ENCODE measurements around the gene FOXP4.

FOXP4 gene

DNA sequence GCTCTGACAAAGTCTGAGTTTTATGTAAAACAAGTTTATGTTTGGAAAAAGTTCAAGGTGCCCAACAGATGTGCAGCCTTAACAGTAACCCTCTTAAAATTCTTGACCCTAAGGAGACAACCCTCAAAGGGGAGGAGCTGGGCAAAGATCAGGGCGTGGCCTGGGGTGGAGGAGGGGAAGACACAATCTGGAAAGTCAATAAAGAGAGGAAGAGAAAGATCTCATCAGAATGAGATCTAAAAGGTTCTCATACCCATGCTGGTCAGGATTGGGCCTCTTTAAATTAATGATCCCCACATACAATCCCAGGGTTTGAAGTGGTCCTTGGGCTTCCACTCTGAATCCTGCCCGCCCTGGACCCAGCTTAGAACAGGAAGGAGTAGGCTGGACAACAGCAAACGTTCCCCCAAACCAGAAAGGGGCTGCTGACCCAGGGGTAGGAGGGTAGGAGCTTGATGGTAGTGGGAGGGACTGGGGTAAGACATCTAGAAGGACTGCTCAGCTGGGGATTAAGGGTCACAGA lies 33.0 kb downstream of the FOXP4 start:
- DNase-seq: no peak
- peaks cover 6 to 70% (median 43%) of the 10 kb centered on the region in 4 donors for H3K4me1 ChIP-seq

GRCh38 chr6:41580690-41581089 lies 34.5 kb downstream of the FOXP4 start:
- Histone ChIP-seq H3K27me3 (no peaks in the 10 kb centered on the region), H3K36me3 (peaks cover 0 to 31% (median 9%) of the 10 kb centered on the region in 3 donors), H3K9me3 (no peaks in the 10 kb centered on the region), H3K4me1 (peaks cover 6 to 76% (median 39%) of the 10 kb centered on the region in 4 donors), H3K4me3 (no peak overlapping the region), H3K27ac (peak overlapping the region; percentile 14 to 35)
- intact Hi-C loops (cut with DNase I; ENCODE audit: low total_unique reads): no loop called here
- no peak for DNase-seq
- TF ChIP-seq, protein P1, sequence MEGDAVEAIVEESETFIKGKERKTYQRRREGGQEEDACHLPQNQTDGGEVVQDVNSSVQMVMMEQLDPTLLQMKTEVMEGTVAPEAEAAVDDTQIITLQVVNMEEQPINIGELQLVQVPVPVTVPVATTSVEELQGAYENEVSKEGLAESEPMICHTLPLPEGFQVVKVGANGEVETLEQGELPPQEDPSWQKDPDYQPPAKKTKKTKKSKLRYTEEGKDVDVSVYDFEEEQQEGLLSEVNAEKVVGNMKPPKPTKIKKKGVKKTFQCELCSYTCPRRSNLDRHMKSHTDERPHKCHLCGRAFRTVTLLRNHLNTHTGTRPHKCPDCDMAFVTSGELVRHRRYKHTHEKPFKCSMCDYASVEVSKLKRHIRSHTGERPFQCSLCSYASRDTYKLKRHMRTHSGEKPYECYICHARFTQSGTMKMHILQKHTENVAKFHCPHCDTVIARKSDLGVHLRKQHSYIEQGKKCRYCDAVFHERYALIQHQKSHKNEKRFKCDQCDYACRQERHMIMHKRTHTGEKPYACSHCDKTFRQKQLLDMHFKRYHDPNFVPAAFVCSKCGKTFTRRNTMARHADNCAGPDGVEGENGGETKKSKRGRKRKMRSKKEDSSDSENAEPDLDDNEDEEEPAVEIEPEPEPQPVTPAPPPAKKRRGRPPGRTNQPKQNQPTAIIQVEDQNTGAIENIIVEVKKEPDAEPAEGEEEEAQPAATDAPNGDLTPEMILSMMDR (IDR thresholded peaks at IDR 0.05): no peak

More for the DNA sequence above, 33.0 kb downstream of the FOXP4 start:
- intact Hi-C loops (cut with DNase I; ENCODE audit: low total_unique reads): no loop called here
- TF ChIP-seq, protein P1 (IDR thresholded peaks at IDR 0.05): no peak
- Histone ChIP-seq H3K27ac (peak overlapping the region; percentile 31 to 36), H3K27me3 (no peaks in the 10 kb centered on the region), H3K9me3 (no peaks in the 10 kb centered on the region), H3K4me3 (no peak overlapping the region), H3K36me3 (peaks cover 0 to 16% (median 0%) of the 10 kb centered on the region in 3 donors)

- Histone ChIP-seq H3K27ac (peak overlapping the region; percentile 14 to 35), H3K9me3 (no peaks in the 10 kb centered on the region), H3K4me1 (peaks cover 6 to 74% (median 38%) of the 10 kb centered on the region in 4 donors), H3K36me3 (peaks cover 0 to 39% (median 13%) of the 10 kb centered on the region in 3 donors), H3K27me3 (no peaks in the 10 kb centered on the region), H3K4me3 (no peak overlapping the region)
- peak in 1 of 2 donors; percentile 86 for DNase-seq
- TF ChIP-seq, protein P1 (IDR thresholded peaks at IDR 0.05): no peak
- intact Hi-C loops (cut with DNase I; ENCODE audit: low total_unique reads): no loop called here
Observed at GRCh38 chr6:41581381-41581991, 35.3 kb downstream of the FOXP4 start.

GRCh38 chr6:41582540-41582939 lies 36.4 kb downstream of the FOXP4 start:
- intact Hi-C loops (cut with DNase I; ENCODE audit: low total_unique reads): no loop called here
- H3K27ac ChIP-seq: peak overlapping the region in 1 of 2 donors; percentile 35

DNA sequence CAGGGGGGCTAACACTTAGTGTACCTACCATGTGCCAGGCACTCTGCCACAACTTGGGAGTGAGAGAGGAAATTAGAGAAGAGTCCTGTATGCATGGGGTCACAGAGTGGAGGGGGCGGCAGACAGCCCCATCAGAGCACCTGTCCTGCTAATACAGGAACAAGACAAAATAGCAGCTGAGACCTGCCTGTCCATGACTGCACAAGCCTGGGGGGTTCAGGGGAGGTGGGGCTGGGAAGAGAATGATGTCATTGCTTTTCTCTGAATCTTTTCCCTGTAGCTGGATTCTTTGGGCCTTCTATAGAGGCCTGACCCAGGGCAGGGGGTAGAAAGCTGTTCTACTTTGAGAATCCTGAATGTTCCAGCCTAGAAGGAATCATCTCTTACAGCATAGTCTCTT lies 37.4 kb downstream of the FOXP4 start:
- H3K4me3 ChIP-seq: no peak overlapping the region
- intact Hi-C loops (cut with DNase I; ENCODE audit: low total_unique reads): no loop called here
- peaks cover 0 to 55% (median 34%) of the 10 kb centered on the region in 3 donors for H3K36me3 ChIP-seq
- TF ChIP-seq, protein P1 (IDR thresholded peaks at IDR 0.05): no peak
- no peak for DNase-seq
- H3K9me3 ChIP-seq: no peaks in the 10 kb centered on the region
- H3K27ac ChIP-seq: no peak overlapping the region
- H3K27me3 ChIP-seq: no peaks in the 10 kb centered on the region
- peaks cover 0 to 54% (median 21%) of the 10 kb centered on the region in 4 donors for H3K4me1 ChIP-seq

More at GRCh38 chr6:41582540-41582939, 36.4 kb downstream of the FOXP4 start:
- no peaks in the 10 kb centered on the region for H3K9me3 ChIP-seq
- H3K27me3 ChIP-seq: no peaks in the 10 kb centered on the region
- DNase-seq: no peak
- TF ChIP-seq, protein P1 (IDR thresholded peaks at IDR 0.05): no peak
- H3K4me3 ChIP-seq: no peak overlapping the region
- peaks cover under 1 to 64% (median 32%) of the 10 kb centered on the region in 4 donors for H3K4me1 ChIP-seq
- peaks cover 0 to 45% (median 23%) of the 10 kb centered on the region in 3 donors for H3K36me3 ChIP-seq
